ENCODE data around the gene QRICH1.

DNA sequence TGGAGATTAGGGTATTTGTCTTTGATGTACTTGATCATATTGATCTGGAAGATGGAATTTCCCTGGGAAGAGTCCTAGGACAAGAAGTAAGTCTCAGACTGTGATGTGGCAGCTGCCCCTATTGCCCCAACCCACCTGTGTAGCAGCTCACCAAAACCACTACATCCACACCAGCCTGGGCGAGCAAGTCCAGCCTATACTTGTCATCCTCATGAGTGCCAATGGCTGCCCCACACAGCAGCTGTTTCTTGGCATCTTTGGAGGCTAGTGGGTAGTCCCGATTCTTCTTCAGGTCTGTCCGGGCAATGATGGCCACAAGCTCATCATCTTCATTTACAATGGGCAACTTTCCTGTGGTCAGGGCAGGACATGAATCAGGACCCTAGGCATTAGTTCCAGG is 67.3 kb downstream of the QRICH1 start:
- TF ChIP-seq, protein P1, sequence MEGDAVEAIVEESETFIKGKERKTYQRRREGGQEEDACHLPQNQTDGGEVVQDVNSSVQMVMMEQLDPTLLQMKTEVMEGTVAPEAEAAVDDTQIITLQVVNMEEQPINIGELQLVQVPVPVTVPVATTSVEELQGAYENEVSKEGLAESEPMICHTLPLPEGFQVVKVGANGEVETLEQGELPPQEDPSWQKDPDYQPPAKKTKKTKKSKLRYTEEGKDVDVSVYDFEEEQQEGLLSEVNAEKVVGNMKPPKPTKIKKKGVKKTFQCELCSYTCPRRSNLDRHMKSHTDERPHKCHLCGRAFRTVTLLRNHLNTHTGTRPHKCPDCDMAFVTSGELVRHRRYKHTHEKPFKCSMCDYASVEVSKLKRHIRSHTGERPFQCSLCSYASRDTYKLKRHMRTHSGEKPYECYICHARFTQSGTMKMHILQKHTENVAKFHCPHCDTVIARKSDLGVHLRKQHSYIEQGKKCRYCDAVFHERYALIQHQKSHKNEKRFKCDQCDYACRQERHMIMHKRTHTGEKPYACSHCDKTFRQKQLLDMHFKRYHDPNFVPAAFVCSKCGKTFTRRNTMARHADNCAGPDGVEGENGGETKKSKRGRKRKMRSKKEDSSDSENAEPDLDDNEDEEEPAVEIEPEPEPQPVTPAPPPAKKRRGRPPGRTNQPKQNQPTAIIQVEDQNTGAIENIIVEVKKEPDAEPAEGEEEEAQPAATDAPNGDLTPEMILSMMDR (IDR thresholded peaks at IDR 0.05 in 8 of 11, conservative IDR thresholded peaks at IDR 0.05 in 3 of 11): no peak
- no peak for TF ChIP-seq POLR2A (IDR thresholded peaks at IDR 0.05)
- peak in 2 of 3 donors; percentile 16 to 31 for TF ChIP-seq POLR2AphosphoS5 (IDR thresholded peaks at IDR 0.05)
